CMK (cell line): ENCODE data around the gene GRM2.
"Not testable (repeated sequence)": the region's sequence is repeated elsewhere in the genome, so short reads cannot be mapped to it uniquely, and the experiment has no call there.

Source experiments
- DNase-seq: peaks from one replicate; pipeline ENCODE4 v3.0.0-alpha.2; 2010; ENCODE audit warnings: low read depth

GRM2 gene

DNA sequence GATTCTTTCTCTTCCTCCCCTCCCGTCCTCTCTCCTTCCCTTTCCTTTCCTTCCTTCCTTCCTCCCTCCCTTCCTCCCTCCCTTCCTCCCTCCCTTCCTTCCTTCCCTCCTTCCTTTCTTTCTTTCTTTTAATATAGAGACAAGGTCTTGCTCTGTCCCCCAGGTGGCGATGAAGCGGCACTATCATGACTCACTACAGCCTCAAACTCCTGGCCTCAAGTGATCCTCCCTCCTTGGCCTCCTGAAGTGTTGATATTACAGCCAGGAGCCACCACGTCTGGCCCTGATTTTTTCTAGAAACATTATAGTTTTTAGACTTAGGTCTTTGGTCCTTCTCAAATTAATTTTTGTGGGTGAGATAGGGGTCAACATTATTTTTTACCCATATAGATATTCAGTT lies 15.5 kb downstream of the GRM2 start:
- DNase-seq: no peak

- no peak for DNase-seq
Observed at GRCh38 chr3:51727500-51727899, 20.6 kb downstream of the GRM2 start.

DNA sequence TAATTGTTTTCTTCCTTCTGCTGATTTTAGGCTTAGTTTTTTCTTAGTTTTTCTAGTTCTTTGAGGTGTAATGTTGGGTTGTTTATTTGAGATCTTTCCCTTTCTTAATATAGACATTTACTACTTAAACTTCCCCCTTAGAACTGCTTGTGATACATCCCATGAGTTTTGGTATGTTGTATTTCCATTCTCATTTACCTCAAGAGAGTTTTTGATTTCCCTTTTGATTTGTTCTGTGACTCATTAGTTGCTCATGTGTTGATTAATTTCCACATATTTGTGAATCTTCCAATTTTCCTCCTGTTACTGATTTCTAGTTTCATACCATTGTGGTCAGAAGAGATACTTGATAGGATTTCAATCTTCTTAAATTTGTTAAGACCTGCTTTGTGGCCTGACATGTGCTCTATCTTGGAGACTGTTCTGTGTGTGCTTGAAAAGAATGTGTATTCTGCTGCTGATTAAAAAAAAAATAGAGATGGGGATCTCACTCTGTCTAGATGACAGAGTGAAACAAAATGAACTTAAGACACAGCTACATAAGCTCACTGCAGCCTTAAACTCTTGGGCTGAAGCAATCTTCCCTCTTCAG lies 22.3 kb downstream of the GRM2 start:
- no peak for DNase-seq

- no peak for DNase-seq
Observed at GRCh38 chr3:51733859-51734571, 27.1 kb downstream of the GRM2 start.

DNA sequence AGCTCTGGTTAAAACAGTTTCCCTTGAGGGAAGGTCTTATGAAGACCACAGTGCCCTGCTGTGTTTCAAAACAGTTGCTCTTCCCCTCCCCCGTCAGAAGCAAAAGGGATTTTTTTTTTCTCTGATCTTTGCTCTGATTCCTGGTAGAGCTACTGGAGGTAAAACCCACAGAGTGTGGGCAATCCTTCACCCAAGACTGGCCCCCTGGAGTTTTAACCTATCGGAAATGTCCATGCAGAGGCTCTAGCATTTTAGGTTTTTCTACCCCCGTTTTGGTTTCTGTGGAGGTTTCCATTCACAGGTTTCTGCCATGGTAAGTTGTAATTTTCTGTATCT lies 27.7 kb downstream of the GRM2 start:
- DNase-seq: no peak

DNA sequence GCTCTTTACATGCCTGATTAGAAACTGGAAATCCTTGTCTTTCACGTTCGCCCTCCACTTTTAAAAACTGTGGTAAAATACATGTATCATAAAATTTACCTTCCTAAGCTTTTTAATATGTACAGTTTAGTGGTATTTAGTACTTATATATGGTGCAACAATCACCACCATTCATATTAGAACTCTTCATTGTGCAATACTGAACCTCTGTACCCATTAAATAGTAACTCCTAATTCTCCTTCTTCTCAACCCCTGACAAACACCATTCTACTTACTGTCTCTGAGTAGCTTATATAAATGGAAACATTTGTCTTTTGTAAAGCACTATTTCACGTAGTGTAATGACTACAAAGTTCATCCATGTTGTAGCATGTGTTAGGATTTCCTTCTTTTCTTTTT lies 28.2 kb downstream of the GRM2 start:
- DNase-seq: no peak

DNA sequence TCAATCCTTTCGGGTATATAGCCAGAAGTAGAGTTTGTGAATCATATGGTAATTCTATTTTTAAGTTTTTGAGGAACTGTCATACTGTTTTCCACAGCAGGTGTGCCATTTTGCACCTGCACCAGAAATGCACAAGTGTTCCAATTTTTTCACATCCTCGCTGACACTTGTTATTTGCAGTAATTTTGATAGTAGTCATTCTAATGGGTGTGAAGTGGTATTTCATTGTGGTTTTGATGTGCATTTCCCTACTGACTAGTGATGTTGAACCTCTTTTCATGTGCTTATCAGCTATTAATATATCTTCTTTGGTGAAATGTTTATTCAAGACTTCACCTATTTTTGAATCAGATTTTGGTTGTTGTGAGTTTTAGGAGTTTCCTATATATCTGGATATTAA lies 29.1 kb downstream of the GRM2 start:
- no peak for DNase-seq

- DNase-seq: no peak
Observed at GRCh38 chr3:51739110-51739509, 32.2 kb downstream of the GRM2 start.

GRCh38 chr3:51742320-51742719 lies 35.5 kb downstream of the GRM2 start:
- peak; percentile 26 for DNase-seq

DNA sequence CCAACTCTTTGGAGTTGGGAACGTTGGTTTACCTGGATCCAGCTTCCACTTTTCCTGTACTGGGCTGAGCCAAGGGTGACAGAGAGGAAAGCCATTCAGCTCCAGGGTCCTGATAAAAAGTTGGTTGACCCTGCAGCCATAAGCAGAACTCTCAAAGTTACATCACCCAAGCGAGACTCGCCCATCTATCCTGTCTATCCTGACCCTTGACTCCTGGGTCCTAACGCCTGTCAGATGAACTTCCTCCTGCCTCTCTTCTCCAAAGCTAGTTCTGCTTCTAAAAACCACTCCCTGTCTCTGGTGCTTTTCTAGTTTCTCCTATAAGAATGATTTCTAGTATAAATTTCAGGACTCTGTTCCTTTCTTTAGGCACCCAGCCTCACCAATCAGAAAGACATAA lies 36.1 kb downstream of the GRM2 start:
- peak; percentile 41 for DNase-seq

DNA sequence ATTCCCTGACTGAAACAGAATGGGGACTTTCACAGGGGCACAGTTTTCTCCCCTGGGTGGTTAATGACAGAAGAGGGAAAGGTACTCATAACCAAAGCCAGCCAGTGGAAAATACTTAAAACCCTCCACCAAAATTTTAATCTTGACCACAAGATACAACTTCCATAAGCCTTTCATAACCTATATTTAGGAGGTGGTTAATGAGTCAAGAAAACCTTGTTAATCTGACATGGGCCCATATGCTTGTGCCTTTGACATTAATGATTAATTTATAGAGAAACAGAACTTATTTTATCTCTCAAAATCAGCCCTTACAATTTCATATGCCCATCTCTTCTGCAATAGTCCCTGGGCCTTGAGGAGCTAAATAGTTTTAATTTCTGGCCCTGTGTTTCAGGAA lies 41.0 kb downstream of the GRM2 start:
- no peak for DNase-seq

GRCh38 chr3:51748327-51748726 lies 41.5 kb downstream of the GRM2 start:
- no peak for DNase-seq

- DNase-seq: no peak
Observed at GRCh38 chr3:51750878-51751277, 44.0 kb downstream of the GRM2 start.

- no peak for DNase-seq
Observed at GRCh38 chr3:51751287-51751686, 44.4 kb downstream of the GRM2 start.

DNA sequence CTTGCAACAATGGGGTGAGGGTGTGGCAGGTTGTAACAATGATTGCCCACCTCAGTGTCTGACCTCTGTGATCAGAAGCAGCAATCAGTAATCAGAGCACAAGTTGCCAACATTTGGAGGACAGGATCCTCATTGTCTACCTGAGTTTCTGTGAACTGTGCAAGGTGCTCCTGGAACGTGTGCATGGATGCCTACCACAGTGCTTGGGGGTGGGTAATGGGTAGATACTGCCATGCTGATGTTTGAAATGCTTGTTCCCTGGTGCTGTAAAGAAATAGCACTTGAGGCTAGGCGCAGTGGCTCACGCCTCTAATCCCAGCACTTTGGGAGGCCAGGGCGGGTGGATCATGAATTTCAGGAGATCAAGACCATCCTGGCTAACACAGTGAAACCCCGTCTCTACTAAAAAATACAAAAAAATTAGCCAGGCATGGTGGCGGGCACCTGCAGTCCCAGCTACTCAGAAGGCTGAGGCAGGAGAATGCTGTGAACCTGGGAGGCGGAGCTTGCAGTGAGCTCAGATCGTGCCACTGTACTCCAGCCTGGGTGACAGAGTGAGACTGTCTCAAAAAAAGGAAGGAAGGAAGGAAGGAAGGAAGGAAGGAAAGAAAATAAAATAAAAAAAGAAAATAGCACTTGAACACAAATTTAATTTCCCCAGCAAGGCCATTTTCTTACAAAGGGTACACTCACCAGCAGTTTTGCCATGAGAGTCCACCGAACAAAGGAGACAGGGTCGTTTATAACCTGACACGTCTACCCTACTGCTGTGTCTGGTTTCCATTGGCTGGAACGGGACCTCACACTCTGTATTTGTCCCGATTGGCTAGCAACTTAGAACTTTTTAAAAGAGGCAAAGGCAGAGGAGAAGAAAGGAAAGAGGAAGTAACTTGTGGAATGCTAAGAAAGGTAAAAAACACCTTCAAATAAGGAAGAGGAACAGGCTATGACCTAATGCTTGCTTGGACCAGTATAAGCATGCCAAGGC lies 47.2 kb downstream of the GRM2 start:
- DNase-seq: not testable (repeated sequence)

DNA sequence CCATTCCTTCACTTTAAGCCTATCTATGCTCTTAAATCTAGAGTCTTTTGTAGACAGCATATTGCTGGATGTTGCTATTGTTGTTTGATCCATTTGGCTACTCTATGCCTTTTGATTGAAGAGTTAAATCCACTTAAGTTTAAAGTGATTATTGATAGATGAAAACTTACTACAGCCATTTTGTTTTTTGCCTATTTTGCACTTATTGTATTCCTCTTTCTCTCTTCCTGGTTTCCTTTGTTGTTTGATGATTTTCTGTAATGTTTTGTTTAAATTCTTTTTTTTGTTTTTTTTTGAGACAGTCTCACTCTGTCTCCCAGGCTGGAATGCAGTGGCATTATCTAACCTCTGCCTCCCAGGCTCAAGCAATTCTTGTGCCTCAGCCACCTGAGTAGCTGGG lies 52.3 kb downstream of the GRM2 start:
- no peak for DNase-seq
